OCI-LY3 (cell line): Measurements from ENCODE around the gene ARAP1.

ENCODE experiments used
- H2AFZ ChIP-seq: fragments of 200-600, 300-600 bp; shearing (Covaris generic); 2 replicates; pipeline ENCODE4 v1.6.0; 2014; ENCODE audit warnings: antibody characterized with exemption, low read depth, low read length
- H3K27ac ChIP-seq: fragments of 200-600, 300-600 bp; sonication (generic); 2 replicates; pipeline ENCODE4 v1.5.1; 2014; ENCODE audit warnings: mild to moderate bottlenecking, low read length, moderate library complexity, mixed read lengths
- H3K27me3 ChIP-seq: fragments of 200-600, 300-600 bp; sonication (generic); 2 replicates; pipeline ENCODE4 v1.6.1; 2014; ENCODE audit warnings: low read depth, low read length, mixed read lengths
- H3K36me3 ChIP-seq: fragments of 200-600, 300-600 bp; sonication (generic); replicated peaks from 2 replicates; pipeline ENCODE3; 2014; ENCODE audit warnings: low read depth, low read length, mixed read lengths
- H3K4me1 ChIP-seq: fragments of 300-600, 200-600 bp; sonication (generic); 2 replicates; pipeline ENCODE4 v1.6.1; 2014; ENCODE audit warnings: low read length, mixed read lengths
- H3K4me2 ChIP-seq: fragments of 200-600, 300-600 bp; sonication (generic); 2 replicates; pipeline ENCODE4 v1.6.1; 2014; ENCODE audit warnings: low read length, mixed read lengths
- H3K4me3 ChIP-seq: fragments of 300-600, 200-600 bp; sonication (generic); 2 replicates; pipeline ENCODE4 v1.5.1; 2014; ENCODE audit warnings: antibody characterized with exemption, mild to moderate bottlenecking, low read length, moderate library complexity
- H3K79me2 ChIP-seq: fragments of 300-600, 200-600 bp; shearing (Covaris generic); 2 replicates; pipeline ENCODE4 v1.6.1; 2014; ENCODE audit warnings: mild to moderate bottlenecking, low read length, mixed read lengths
- H3K9ac ChIP-seq: fragments of 300-600, 200-600 bp; shearing (Covaris generic); 2 replicates; pipeline ENCODE4 v1.6.0; 2014; ENCODE audit warnings: mild to moderate bottlenecking, low read length, moderate library complexity
- H3K9me3 ChIP-seq: fragments of 200-600, 300-600 bp; shearing (Covaris generic); 2 replicates; pipeline ENCODE4 v1.6.1; 2014; ENCODE audit warnings: low read length, mixed read lengths; ENCODE audit not compliant: insufficient read depth
- H4K20me1 ChIP-seq: fragments of 200-600, 300-600 bp; sonication (generic); 2 replicates; pipeline ENCODE4 v1.6.1; 2016; ENCODE audit warnings: low read length, mixed read lengths; ENCODE audit not compliant: insufficient read depth
- CTCF ChIP-seq: fragments of 200-600, 300-600 bp; sonication (generic); IDR thresholded peaks from 2 replicates; pipeline ENCODE4 v1.5.1; 2014; ENCODE audit warnings: antibody characterized with exemption, low read length, low read depth
- EZH2phosphoT487 ChIP-seq: fragments of 200-600 bp; shearing (Covaris generic); IDR thresholded peaks from 2 replicates; pipeline ENCODE4 v1.6.1; 2018; ENCODE audit warnings: antibody characterized with exemption, mixed run types, low read depth

The ARAP1 gene

GRCh38 chr11:72643547-72643946 lies 108.7 kb downstream of the ARAP1 start:
- TF ChIP-seq CTCF (no peak), EZH2phosphoT487 (no peak)
- Histone ChIP-seq H3K4me1 (peaks cover 2% of the 10 kb centered on the region; the same call in 1 of the 2 replicates), H4K20me1 (no peaks in the 10 kb centered on the region), H3K27ac (no peak overlapping the region), H3K79me2 (no peaks in the 10 kb centered on the region), H3K9me3 (no peaks in the 10 kb centered on the region), H3K27me3 (peaks cover 23% of the 10 kb centered on the region), H3K9ac (peak overlapping the region; percentile 59), H3K36me3 (no peaks in the 10 kb centered on the region), H3K4me3 (peak overlapping the region; percentile 76), H3K4me2 (peak overlapping the region; percentile 68), H2AFZ (peak overlapping the region; percentile 68)

GRCh38 chr11:72642884-72643522 lies 109.2 kb downstream of the ARAP1 start:
- H3K4me2 ChIP-seq: peak overlapping the region; percentile 68
- H3K36me3 ChIP-seq: no peaks in the 10 kb centered on the region
- H3K4me3 ChIP-seq: peak overlapping the region; percentile 76
- H3K9ac ChIP-seq: peak overlapping the region; percentile 59
- H4K20me1 ChIP-seq: no peaks in the 10 kb centered on the region
- peaks cover 23% of the 10 kb centered on the region for H3K27me3 ChIP-seq
- H3K4me1 ChIP-seq: peaks cover 2% of the 10 kb centered on the region; the same call in 1 of the 2 replicates
- H3K79me2 ChIP-seq: no peaks in the 10 kb centered on the region
- no peaks in the 10 kb centered on the region for H3K9me3 ChIP-seq
- peak overlapping the region; percentile 81 for H2AFZ ChIP-seq
- peak; percentile 92 for TF ChIP-seq CTCF
- no peak for TF ChIP-seq EZH2phosphoT487
- H3K27ac ChIP-seq: no peak overlapping the region

- no peaks in the 10 kb centered on the region for H3K9me3 ChIP-seq
- H3K4me3 ChIP-seq: peak overlapping the region; percentile 76
- peaks cover 5% of the 10 kb centered on the region for H3K4me1 ChIP-seq
- no peaks in the 10 kb centered on the region for H4K20me1 ChIP-seq
- H2AFZ ChIP-seq: 0 out of 2 replicates have a peak overlapping the region, but pooled peaks have one; percentile 81
- H3K27ac ChIP-seq: no peak overlapping the region
- H3K79me2 ChIP-seq: no peaks in the 10 kb centered on the region
- peak overlapping the region; percentile 68 for H3K4me2 ChIP-seq
- no peak for TF ChIP-seq EZH2phosphoT487
- TF ChIP-seq CTCF: no peak
- H3K9ac ChIP-seq: peak overlapping the region; percentile 28; the same call in 1 of the 2 replicates
- no peaks in the 10 kb centered on the region for H3K36me3 ChIP-seq
- H3K27me3 ChIP-seq: peaks cover 23% of the 10 kb centered on the region
Observed at GRCh38 chr11:72642043-72642883, 109.9 kb downstream of the ARAP1 start.

- no peaks in the 10 kb centered on the region for H4K20me1 ChIP-seq
- H3K9ac ChIP-seq: no peak overlapping the region
- no peaks in the 10 kb centered on the region for H3K36me3 ChIP-seq
- no peak for TF ChIP-seq EZH2phosphoT487
- no peak for TF ChIP-seq CTCF
- H3K4me2 ChIP-seq: no peak overlapping the region
- peaks cover 8% of the 10 kb centered on the region for H3K4me1 ChIP-seq
- H2AFZ ChIP-seq: no peak overlapping the region
- H3K27me3 ChIP-seq: peaks cover 24% of the 10 kb centered on the region
- H3K4me3 ChIP-seq: no peak overlapping the region
- no peaks in the 10 kb centered on the region for H3K9me3 ChIP-seq
- H3K79me2 ChIP-seq: no peaks in the 10 kb centered on the region
- no peak overlapping the region for H3K27ac ChIP-seq
Observed at GRCh38 chr11:72641522-72642042, 110.6 kb downstream of the ARAP1 start.
